VCaP (cell line): ENCODE results near the gene NENF.

ENCODE experiments used
- H3K27ac ChIP-seq: fragments of 450-650 bp; 2 replicates; pipeline ENCODE4 v1.5.1; 2017
- TF ChIP-seq, protein P1 (sequence below): fragments of 450-650 bp; conservative IDR thresholded peaks from 2 replicates; pipeline ENCODE4 v1.5.1; 2017; ENCODE audit warnings: mild to moderate bottlenecking, moderate library complexity

NENF gene

DNA sequence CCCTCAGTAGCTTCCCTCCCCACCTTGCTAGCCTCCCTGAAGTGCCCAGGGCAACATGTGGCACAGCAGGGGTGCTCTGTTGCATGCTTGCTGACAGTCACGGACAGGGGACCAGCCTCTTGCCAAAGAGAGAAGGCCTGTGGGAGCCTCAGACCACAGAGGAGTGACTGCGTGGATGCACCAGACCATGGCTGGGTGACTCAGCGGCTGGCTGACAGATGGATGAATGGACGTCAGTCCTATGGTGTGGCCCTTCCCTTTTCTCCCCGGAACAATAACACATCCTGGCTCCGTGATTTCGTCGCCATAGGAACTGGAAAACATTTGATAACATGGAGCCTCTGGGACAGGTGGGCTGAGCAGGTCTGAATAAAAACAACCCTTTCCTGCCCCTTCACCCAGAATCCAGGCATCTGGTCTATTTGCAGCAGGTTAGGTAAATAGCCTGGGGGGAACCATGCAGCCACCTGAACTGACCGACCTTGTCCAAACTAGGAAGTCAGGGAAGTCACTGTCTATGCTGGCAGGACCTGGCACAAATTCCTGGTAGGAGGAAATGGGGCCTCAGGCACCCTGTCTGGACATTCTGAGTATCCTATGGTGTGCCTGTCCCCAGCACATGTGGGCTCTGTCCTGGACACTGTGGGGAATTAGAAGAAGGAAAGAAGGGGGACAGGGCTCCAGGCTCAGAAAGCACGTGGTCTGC lies 53.3 kb downstream of the NENF start:
- TF ChIP-seq, protein P1, sequence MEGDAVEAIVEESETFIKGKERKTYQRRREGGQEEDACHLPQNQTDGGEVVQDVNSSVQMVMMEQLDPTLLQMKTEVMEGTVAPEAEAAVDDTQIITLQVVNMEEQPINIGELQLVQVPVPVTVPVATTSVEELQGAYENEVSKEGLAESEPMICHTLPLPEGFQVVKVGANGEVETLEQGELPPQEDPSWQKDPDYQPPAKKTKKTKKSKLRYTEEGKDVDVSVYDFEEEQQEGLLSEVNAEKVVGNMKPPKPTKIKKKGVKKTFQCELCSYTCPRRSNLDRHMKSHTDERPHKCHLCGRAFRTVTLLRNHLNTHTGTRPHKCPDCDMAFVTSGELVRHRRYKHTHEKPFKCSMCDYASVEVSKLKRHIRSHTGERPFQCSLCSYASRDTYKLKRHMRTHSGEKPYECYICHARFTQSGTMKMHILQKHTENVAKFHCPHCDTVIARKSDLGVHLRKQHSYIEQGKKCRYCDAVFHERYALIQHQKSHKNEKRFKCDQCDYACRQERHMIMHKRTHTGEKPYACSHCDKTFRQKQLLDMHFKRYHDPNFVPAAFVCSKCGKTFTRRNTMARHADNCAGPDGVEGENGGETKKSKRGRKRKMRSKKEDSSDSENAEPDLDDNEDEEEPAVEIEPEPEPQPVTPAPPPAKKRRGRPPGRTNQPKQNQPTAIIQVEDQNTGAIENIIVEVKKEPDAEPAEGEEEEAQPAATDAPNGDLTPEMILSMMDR = no peak
- no peak overlapping the region for H3K27ac ChIP-seq

DNA sequence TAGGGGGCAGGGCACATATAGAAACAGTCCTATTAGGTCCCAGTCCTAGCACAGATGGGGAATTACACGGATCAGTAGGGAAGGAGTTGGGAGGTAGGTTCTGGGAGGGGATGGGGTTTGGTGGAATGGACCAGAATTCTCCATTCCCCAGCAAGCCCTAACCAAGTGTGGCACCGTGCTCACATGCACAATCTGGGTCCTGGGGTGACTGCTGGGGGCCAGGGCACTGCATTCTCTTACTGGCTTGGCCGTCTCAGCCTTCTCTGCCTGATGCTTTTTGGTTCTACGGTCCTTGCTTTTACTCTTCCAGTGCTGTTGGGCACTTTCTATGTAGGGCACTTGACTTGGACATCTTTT lies 53.9 kb downstream of the NENF start:
- H3K27ac ChIP-seq = no peak overlapping the region
- TF ChIP-seq, protein P1 = no peak

DNA sequence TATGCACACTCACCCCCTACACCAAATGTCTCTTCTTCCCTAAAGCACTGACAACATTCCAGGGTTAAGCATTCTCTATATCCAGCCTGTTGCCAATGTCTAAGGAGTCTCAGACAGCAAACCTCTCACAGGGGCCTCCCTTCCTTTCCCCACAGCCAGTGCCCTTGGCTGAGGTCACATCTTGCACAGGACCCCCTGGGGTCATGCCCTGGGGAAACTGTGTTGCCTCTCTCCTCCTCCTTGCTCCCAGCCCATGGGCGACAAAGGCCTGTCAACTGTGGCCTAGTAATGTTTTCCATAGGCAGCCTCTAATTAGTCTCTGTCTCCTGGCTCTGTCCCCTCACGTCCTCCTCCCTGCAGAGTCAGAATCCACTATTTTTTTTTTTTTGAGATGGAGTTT lies 54.6 kb downstream of the NENF start:
- H3K27ac ChIP-seq = no peak overlapping the region
- TF ChIP-seq, protein P1 = no peak

DNA sequence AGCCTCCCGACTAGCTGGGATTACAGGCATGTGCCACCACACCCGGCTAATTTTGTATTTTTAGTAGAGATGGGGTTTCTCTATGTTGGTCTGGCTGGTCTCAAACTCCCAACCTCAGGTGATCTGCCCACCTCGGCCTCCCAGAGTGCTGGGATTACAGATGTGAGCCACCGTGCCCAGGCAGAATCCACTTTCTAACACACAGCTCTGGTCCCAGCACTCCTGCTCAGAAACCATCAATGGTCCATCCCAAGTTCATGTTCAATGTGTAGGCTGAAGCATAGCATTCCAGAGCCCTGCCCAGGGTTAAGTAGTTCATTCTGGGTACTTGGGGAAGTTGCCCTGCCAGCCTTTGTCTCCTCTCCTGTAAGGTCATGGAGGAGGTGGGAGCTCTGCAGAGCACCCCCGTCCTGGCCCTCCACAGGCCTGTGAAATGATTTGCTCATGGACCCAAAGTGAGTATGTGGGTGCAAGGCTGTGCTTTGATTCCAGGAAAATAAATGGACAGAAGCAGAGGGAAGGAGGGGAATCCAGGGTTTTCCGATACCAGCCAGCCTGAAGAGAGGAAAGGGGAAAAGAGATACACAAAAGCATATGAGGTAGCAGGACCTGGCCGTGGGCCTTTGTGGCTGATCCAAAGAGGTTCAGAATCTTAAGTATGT lies 55.2 kb downstream of the NENF start:
- TF ChIP-seq, protein P1 = no peak

DNA sequence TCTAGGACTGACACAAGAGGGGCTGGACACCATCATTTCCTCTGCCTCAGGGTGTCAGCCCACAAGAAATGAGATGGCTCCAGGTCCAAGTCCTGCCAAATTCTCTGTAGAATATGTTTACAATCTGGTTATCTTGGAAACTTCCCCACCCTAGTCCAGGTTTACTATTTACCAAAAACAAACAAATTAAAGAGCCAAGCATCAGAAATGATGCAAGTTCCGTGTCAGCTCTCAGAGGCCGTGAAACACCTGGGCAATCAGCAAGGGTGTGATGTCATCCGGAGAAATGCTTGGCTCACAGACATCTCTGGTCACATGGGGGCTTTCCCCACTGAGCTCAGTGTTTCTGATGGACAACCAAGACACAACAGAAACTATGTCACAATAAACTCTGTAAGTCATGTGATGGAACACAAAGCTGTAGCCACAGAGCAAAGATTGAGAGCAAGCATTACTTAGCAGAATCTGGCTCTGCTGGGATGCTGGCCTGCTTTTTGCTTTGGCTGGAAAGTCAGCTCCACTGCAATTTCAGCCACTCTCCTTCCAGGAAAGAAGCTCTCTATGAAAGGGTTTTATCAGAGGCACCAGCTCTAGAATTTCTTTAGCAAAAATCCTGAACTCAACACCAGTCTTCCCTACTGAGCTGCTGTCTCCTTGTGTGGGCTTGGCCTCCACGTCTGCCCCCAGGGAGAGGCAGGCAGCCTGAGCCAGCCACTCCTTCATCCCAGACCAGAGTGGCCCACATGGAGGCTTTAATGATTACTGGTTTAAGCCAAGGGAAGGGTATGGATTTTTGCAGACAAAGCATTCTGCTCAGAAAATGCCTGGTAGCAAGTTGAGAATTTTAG lies 55.9 kb downstream of the NENF start:
- H3K27ac ChIP-seq = peak overlapping the region; percentile 45; the same call in 1 of the 2 replicates
- TF ChIP-seq, protein P1 = no peak

More for the DNA sequence above, 55.2 kb downstream of the NENF start:
- peak overlapping the region; percentile 45; the same call in 1 of the 2 replicates for H3K27ac ChIP-seq

DNA sequence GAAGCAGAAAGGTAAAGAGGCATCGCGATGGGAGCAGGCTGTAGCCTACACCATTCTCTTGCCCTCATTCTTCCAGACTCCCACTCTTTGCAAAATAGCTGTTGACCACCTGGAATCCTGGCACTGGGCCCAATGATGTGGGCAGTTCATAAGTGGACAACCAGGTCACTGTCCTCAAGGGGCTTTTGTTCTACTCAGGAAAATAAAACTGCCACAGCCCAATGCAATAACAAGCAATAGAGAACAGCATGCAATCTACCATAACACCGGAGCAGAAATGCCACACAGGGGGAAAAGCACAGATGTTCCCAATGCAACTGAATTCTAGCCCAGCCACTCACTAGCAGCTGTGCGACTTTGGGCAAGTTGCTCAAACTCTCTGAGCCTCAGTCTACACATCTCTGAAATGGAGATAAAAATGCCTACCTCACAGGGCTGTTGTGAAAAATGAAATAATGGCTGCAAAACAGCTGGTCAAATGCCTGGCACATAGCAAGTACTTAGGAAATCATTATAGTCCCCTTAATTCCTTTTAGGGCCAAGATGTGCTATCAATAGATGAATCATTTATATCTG lies 56.7 kb downstream of the NENF start:
- TF ChIP-seq, protein P1 = no peak
- H3K27ac ChIP-seq = peak overlapping the region; percentile 45; the same call in 1 of the 2 replicates

DNA sequence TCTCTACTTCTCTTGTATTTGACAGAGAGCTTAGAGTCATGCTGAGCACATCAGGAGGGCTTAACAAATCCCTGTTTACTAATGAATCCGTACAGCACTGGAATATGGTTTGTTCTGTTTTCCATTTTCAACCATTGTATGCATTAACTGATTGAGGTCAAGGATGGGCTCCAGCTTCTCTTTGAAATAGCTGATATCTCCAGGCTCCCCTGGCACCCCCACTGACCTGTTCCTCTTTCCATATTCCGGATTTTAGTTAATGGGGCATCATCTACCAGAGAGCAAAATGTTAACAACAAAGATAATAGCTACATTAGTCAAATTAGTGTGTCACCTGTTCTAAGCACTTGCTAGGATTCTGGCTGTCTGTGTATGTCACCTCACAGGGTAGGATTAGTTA lies 57.6 kb downstream of the NENF start:
- TF ChIP-seq, protein P1 = no peak
- H3K27ac ChIP-seq = no peak overlapping the region
